ENCODE results near the gene UNC13B. TPM values are rescaled to one million over a fixed set of nuclear protein-coding genes. Genes with fewer than 3 reads are reported as not detected.
"Not testable (repeated sequence)": the region's sequence is repeated elsewhere in the genome, so short reads cannot be mapped to it uniquely, and the experiment has no call there.

UNC13B gene
- total RNA-seq, 1 experiment from 2014 or later, result 9.8 TPM

DNA sequence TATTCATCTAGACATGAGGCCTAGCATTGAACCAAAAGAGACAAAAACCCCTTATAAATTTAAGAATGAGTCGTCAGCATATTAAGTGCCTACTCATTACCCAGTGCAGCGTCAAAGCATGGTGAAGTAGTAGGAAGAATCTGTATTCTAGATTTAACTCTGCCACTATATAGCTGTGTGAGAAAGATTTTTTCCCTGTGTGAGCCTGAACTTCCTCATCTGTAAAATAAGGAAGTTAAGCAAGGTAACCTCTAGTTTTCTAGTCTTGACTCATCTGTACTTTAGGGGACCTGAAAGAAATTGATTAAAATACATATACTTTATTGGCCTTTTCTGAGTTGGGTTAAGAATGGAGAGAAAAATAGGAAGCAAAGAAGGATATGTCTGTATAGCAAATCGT is 246.0 kb downstream of the UNC13B start:
- CTCF ChIA-PET, result no interaction called here
- intact Hi-C loops (cut with micrococcal nuclease), result no loop called here

DNA sequence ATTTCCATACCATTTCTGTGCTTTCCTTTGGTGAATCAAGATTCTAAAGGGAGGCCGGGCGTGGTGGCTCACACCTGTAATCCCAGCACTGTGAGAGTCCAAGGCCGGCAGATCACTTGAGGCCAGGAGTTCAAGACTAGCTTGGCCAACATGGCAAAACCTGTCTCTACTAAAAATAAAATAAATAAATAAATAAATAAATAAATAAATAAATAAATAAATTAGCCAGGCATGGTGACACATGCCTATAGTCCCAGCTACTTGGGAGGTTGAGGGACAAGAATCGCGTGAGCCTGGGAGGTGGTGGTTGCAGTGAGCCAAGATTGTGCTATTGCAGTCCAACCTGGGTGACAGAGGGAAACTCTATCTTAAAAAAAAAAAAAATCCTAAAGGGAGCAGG is 247.6 kb downstream of the UNC13B start:
- H4K20me1 ChIP-seq (ENCODE audit: low read length); H3F3A ChIP-seq (ENCODE audit: low read length, unreplicated experiment); POLR2A ChIA-PET (ENCODE audit: unreplicated experiment); H3K36me3 ChIP-seq (ENCODE audit: low read depth, low read length); H3K9me2 ChIP-seq (replicated peaks; ENCODE audit: low read length); H3K27ac ChIP-seq (ENCODE audit: low read length); H3K27me3 ChIP-seq (ENCODE audit: low read length); DNase-seq; intact Hi-C loops (cut with micrococcal nuclease); H3K9ac ChIP-seq (ENCODE audit: low read length); H3K9me3 ChIP-seq (ENCODE audit: low read length); H3K79me2 ChIP-seq (ENCODE audit: low read length); BruUV-seq (replicated peaks); H2AFZ ChIP-seq (ENCODE audit: low read length); H3K4me2 ChIP-seq (ENCODE audit: low read length); CTCF ChIA-PET; H3K4me3 ChIP-seq (ENCODE audit: low read length); ATAC-seq; H3K4me1 ChIP-seq (ENCODE audit: insufficient read depth, low read length): not testable (repeated sequence)

More for the DNA sequence above, 246.0 kb downstream of the UNC13B start:
- H3K9me2 ChIP-seq (replicated peaks; ENCODE audit: low read length), result no peaks in the 10 kb centered on the region
- H4K20me1 ChIP-seq (ENCODE audit: low read length), result no peaks in the 10 kb centered on the region
- TF ChIP-seq EZH2phosphoT487 (IDR thresholded peaks at IDR 0.05; ENCODE audit: borderline replicate concordance, low read length), result no peak
- TF ChIP-seq, protein P1, sequence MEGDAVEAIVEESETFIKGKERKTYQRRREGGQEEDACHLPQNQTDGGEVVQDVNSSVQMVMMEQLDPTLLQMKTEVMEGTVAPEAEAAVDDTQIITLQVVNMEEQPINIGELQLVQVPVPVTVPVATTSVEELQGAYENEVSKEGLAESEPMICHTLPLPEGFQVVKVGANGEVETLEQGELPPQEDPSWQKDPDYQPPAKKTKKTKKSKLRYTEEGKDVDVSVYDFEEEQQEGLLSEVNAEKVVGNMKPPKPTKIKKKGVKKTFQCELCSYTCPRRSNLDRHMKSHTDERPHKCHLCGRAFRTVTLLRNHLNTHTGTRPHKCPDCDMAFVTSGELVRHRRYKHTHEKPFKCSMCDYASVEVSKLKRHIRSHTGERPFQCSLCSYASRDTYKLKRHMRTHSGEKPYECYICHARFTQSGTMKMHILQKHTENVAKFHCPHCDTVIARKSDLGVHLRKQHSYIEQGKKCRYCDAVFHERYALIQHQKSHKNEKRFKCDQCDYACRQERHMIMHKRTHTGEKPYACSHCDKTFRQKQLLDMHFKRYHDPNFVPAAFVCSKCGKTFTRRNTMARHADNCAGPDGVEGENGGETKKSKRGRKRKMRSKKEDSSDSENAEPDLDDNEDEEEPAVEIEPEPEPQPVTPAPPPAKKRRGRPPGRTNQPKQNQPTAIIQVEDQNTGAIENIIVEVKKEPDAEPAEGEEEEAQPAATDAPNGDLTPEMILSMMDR (conservative IDR thresholded peaks at IDR 0.05; ENCODE audit: low read depth, low read length), result no peak
- no peak for TF ChIP-seq EZH2 (IDR thresholded peaks at IDR 0.05; ENCODE audit: low read length, unreplicated experiment)
- H3K4me1 ChIP-seq (ENCODE audit: insufficient read depth, low read length), result no peaks in the 10 kb centered on the region
- no peak overlapping the region for H3K4me3 ChIP-seq (ENCODE audit: low read length)
- H3K4me2 ChIP-seq (ENCODE audit: low read length), result no peak overlapping the region
- H2AFZ ChIP-seq (ENCODE audit: low read length), result no peak overlapping the region
- no peak for ATAC-seq
- POLR2A ChIA-PET (ENCODE audit: unreplicated experiment), result no interaction called here
- H3K79me2 ChIP-seq (ENCODE audit: low read length), result no peaks in the 10 kb centered on the region
- H3K9me3 ChIP-seq (ENCODE audit: low read length), result no peaks in the 10 kb centered on the region
- H3F3A ChIP-seq (ENCODE audit: low read length, unreplicated experiment), result no peaks in the 10 kb centered on the region
- H3K27me3 ChIP-seq (ENCODE audit: low read length), result no peaks in the 10 kb centered on the region
- BruUV-seq (replicated peaks), result no TSS peak
- H3K9ac ChIP-seq (ENCODE audit: low read length), result no peak overlapping the region
- no peak for DNase-seq
- no peak overlapping the region for H3K27ac ChIP-seq (ENCODE audit: low read length)
- no peaks in the 10 kb centered on the region for H3K36me3 ChIP-seq (ENCODE audit: low read depth, low read length)

DNA sequence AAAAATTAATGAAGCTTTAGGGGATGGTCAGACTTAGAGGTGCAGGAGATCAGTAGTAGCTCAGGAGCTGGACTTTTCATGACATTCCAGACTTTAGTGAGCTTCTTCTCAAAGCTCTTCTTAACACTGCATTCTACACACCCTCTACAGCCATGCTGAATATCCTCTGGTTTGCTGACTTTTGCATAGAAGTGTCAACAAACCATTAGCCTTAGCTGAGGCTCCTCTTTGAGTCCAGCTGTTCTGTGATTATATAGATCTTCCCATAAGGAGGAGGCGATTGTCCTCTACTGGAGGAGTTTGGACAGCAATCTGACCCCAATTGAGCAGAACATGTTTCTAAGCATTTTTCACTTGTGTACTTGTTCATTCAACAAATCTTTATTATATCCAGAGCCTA is 253.1 kb downstream of the UNC13B start:
- Histone ChIP-seq H3K4me2 (ENCODE audit: low read length) (no peak overlapping the region), H3F3A (ENCODE audit: low read length, unreplicated experiment) (no peaks in the 10 kb centered on the region), H3K4me1 (ENCODE audit: insufficient read depth, low read length) (no peaks in the 10 kb centered on the region), H3K27ac (ENCODE audit: low read length) (no peak overlapping the region), H3K9ac (ENCODE audit: low read length) (no peak overlapping the region), H3K9me2 (replicated peaks; ENCODE audit: low read length) (no peaks in the 10 kb centered on the region), H2AFZ (ENCODE audit: low read length) (no peak overlapping the region), H3K9me3 (ENCODE audit: low read length) (no peaks in the 10 kb centered on the region), H3K27me3 (ENCODE audit: low read length) (no peaks in the 10 kb centered on the region), H3K36me3 (ENCODE audit: low read depth, low read length) (no peaks in the 10 kb centered on the region), H3K79me2 (ENCODE audit: low read length) (no peaks in the 10 kb centered on the region), H3K4me3 (ENCODE audit: low read length) (no peak overlapping the region), H4K20me1 (ENCODE audit: low read length) (no peaks in the 10 kb centered on the region)
- no peak for ATAC-seq
- DNase-seq, result no peak
- ChIA-PET CTCF (interaction anchor here (0.6 kb wide), 1 partner anchor 158 kb away, joined by 10 read pairs; no protein-coding TSS in a partner anchor), POLR2A (ENCODE audit: unreplicated experiment) (no interaction called here)
- intact Hi-C loops (cut with micrococcal nuclease), result no loop called here
- BruUV-seq (replicated peaks), result no TSS peak
- TF ChIP-seq, protein P1 (conservative IDR thresholded peaks at IDR 0.05; ENCODE audit: low read depth, low read length), result no peak
- TF ChIP-seq EZH2 (IDR thresholded peaks at IDR 0.05; ENCODE audit: low read length, unreplicated experiment), result no peak
- TF ChIP-seq EZH2phosphoT487 (IDR thresholded peaks at IDR 0.05; ENCODE audit: borderline replicate concordance, low read length), result no peak
